Stimulated activated CD8-positive, alpha-beta memory T cell treated with anti-CD3 and anti-CD28 coated beads, Interleukin-2, amount 100 ng/mL, for 1 hour (primary cell): ENCODE data around the gene SORL1-AS1.

Experiments used
- DNase-seq, 2 donors: peaks; one replicate each; pipeline ENCODE4 v3.0.0-alpha.2; 2020; ENCODE audit warnings: low read depth in 2 of 2

SORL1-AS1 gene

DNA sequence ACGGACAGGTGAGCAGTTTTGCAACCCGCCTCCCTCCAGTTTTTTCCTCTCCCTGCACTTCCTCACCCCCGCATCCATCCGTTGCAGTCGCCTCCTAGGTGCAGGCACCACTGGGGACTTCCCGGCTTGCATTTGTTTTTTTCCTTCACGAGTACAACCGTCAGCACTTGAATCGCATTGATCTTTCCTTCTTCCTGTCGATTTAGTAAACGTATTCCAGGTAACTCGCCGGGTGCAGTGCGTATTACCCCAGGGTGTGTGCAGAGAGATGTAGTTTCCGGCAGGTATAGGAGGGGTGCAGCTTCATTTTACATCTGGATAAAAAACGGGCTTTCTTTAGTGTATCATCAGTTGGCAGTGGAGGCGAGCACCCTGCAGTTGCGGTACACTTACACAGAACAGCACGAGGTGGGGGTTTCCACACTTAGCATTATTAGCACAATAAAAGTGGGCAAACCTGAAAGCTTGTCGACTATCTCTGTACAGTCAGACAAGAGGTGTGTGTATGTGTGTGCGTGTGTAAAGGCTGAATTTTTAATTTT lies at the start of gene SORL1-AS1:
TSS of gene SORL1-AS1 (minus strand) at position 359 of the 542 bp plus-strand sequence.
- DNase-seq: no peak

DNA sequence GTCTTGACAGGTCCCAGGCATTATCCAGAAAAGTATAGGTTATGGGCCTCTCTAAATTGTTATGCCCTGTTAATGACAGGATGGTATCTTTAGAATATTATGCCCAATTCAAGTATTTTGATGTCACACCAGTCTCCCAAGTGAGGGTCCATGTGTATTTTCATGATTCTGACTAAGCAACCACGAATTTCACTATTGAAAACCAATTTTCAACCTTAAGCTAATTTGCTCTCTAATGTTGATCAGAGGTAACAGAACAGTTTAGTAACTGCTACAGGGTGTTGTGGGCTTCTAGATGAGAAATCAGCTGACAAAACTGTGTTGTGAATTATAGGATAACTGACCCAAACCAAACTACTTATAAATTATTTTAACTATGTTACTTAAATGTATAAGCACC lies 48.0 kb upstream of the SORL1-AS1 start:
- DNase-seq: no peak

DNA sequence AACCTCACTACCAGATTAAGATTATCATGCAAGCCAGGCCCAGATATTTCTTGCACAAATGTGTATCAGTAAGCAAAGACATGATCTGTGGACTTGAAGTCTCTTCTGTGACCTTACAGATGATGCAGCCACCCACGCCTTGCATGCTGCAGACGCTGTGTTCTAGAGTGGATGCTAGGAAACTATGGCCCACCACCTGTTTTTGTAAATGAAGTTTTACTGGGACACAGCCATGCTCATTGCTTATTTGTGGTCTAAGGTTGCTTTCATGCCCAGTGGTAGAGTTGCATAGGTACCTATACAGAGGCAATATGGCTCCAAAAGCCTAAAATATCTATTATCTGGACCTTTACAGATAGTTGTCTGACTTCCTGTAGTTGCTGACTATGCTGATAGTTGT lies 47.5 kb upstream of the SORL1-AS1 start:
- no peak for DNase-seq

DNA sequence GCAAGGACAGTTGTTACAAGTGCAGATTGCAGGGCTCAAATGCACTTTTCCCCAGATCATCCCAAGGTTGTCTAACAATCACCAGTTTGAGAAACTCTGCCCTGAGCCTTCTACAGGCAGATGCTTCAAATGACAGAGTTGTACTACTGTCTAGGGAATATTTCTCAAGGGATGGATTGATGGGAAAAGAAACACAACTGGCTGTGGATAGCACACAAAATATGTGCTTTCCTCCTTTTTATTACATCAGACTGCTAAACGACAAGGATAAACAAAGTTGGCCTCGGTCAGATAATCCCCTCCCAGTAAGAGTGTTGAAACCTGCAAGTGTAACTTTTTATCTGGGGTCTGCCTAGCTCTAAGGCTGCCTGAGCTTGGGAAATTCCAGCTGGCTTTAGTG lies 46.6 kb upstream of the SORL1-AS1 start:
- DNase-seq: no peak

GRCh38 chr11:121497176-121497998 lies 44.6 kb upstream of the SORL1-AS1 start:
- DNase-seq: no peak

DNA sequence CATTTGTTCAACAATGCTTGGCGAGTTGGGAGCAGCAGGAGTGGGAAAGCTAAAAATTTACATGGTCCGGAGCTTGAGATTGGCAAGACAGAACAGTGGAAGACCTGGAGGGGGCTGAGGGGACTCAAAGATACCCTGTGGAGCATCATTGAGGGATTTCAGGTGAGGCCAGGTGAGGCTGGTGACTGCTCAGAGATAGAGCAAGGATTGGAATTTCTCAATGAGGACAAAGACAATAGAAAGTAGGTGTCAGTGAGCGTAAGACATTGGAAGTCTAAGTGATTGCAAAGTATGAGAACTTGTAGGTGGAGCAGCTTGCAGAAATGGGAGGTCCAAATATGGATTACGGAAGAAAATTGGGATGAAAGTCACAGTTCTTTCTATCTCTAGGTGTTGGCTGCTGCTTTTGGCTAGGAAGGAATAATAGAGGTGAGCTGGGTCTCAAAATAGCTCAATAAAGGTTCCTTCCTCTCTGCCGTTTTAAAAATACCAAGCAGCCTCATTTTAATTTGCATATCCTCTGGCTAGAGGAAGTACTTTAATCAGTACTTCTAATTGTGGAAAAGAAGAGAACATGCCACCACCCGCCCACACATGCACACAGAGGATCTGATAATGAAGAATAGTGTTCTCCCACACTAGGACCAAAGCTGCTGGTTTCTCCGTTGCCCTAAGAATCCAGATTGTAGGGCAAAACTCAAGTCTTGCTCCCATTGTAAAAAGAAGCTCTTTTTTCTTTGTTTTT lies 41.8 kb upstream of the SORL1-AS1 start:
- no peak for DNase-seq

GRCh38 chr11:121489823-121490222 lies 37.1 kb upstream of the SORL1-AS1 start:
- DNase-seq: no peak

DNA sequence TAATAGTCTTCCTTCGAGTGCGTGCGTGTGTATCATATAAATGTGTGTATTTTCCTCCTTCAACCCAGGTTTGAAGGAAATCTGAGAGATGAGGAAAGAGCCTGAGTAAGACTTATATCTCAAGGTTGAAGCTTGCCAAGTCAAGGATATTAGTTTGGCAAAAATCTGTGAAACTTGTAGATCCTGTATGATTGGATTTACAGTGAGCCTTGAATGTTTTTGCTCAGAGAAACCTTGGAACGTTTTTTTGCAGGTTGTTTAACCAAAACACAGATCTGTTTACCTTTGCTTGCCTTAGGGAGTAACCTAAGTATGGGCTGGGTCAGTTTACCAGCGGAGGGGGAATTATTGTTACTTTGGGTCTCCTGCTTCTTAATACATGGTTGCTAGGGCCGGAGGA lies 35.9 kb upstream of the SORL1-AS1 start:
- DNase-seq: no peak

GRCh38 chr11:121488170-121488569 lies 35.4 kb upstream of the SORL1-AS1 start:
- no peak for DNase-seq

GRCh38 chr11:121487191-121487590 lies 34.4 kb upstream of the SORL1-AS1 start:
- no peak for DNase-seq

GRCh38 chr11:121486054-121486453 lies 33.3 kb upstream of the SORL1-AS1 start:
- DNase-seq: no peak

GRCh38 chr11:121485216-121485615 lies 32.4 kb upstream of the SORL1-AS1 start:
- no peak for DNase-seq

- no peak for DNase-seq
Observed at GRCh38 chr11:121483805-121484480, 31.2 kb upstream of the SORL1-AS1 start.

GRCh38 chr11:121482231-121483129 lies 29.7 kb upstream of the SORL1-AS1 start:
- DNase-seq: peak in 1 of 2 donors; percentile 37

DNA sequence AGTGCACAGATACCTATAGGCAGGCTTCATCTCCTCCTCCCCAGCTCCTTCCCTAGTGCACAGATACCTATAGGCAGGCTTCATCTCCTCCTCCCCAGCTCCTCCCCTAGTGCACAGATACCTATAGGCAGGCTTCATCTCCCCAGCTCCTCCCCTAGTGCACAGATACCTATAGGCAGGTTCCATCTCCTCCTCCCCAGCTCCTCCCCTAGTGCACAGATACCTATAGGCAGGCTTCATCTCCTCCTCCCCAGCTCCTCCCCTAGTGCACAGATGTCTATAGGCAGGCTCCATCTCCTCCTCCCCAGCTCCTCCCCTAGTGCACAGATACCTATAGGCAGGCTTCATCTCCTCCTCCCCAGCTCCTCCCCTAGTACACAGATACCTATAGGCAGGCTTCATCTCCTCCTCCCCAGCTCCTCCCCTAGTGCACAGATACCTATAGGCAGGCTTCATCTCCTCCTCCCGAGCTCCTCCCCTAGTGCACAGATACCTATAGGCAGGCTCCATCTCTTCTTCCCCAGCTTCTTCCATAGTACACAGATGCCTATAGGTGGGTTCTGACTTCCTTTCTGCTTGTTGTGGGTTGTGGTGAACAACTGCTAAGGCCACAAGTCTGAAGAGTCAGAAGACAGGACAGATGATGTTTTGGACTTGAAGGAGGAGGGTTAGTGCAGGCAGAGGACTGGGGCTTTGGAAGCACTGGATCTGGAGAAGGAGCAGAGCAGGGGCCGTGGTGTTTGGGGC lies 28.9 kb upstream of the SORL1-AS1 start:
- DNase-seq: peak in 1 of 2 donors; percentile 18

DNA sequence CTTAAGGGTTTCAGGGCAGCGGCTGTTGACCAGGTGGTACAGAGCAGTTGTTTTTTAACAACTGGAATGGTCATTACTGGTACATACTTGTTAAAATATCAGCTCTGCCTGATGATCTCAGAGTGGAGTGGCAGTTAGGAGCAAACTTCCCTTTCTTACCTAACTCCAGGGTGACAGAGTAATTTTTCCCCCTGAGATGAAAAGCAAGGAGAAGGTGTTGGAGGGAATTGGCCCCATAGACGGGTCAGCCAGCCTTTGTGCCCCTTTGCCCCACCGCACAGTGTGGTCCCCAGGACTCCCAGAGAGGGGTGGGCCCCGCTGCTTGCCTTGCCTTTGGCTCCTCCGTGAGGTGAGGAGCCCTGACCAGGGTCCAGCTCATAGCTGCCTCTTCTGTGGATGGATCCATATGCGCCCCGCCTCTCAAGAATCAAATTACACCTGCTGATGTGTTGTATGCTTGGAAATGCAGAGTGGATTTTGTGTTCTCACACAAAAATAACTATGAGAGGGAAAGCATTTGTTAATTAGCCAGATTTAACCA lies 27.0 kb upstream of the SORL1-AS1 start:
- no peak for DNase-seq

DNA sequence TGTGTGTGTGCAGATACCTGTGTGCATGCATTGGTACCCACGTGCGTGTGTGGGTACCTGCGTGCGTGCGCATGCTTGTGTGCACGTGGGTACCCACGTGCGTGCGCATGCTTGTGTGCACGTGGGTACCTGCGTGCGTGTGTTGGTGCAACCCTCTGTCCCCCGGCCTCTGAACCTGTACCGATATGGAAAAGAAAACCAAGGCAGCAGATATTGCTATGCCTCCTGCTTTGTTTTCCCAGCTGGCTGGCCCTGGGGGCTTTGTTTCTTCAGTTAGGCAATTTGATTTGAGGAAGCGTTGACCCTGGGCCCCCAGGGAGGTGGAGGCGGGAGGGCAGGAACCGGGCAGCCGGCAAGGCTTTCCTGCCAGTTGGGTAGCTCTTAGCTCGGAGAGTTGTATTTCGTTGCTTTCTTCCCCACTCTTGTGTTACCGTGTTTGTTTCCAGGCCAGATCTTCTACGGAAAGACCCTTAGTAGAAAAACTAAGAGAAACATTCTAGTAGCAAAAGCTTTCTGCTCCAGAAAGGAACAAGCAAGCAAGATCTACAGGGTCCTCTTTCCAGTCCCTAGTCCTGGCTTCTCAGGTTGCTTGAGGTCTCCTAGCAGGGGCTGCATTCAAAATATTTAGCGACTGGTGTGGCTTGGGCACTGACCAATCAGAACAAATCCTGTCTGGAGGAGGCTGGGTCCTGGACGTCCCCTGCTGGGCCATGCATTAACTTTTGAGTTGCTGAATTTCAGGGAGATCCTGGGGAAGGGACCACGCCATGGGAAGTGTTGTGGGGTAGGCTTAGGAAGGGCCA lies 26.3 kb upstream of the SORL1-AS1 start:
- no peak for DNase-seq

DNA sequence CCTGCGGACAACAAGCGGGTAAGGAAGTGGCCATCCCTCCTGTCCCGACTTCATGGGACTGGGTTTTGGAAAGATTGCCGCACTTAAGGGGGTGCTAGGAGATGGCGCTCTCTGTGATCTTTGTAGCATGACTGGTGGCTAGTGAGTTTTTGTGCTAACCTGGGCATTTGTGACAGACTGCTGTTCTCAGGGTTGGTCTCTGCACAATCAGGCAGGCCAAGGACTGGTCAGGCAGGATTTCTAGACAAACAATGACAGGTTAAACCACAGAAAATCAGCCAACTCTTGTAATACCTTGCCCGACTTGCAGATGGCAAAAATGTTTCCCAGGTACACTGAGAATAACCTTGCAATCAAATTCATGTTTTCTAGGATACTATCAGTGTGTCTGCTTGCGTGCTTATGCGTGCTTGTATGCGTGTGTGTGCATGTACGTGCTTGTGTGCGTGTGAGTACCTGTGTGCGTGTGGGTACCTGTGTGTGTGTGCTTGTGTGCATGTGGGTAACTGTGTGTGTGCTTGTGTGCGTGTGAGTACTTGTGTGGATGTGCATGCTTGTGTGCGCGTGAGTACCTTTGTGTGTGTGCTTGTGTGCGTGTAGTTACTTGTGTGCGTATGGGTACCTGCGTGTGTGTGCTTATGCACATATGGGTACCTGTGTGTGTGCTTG lies 25.6 kb upstream of the SORL1-AS1 start:
- no peak for DNase-seq
